Omental fat pad (tissue), 4 donors: Measurements from ENCODE around the gene GAS5. TPM values are rescaled to one million over a fixed set of nuclear protein-coding genes. Genes with fewer than 3 reads are reported as not detected.

Source experiments
- ATAC-seq: fragments of 150-250 bp; one replicate; pipeline ENCODE4 v1.9.1; 2016; ENCODE audit warnings: mild to moderate bottlenecking, moderate library complexity; ENCODE audit not compliant: low FRiP score
- DNase-seq: peaks from one replicate; pipeline ENCODE4 v3.0.0-alpha.2; 2019; ENCODE audit warnings: low spot score
- CTCF ChIP-seq, 3 donors: fragments of 450-650 bp; IDR thresholded peaks; one replicate each; pipeline ENCODE4 v1.5.1; 2016 to 2017; ENCODE audit warnings: antibody characterized with exemption in 3 of 3, mild to moderate bottlenecking in 3 of 3, moderate library complexity in 2 of 3
- total RNA-seq, 4 donors: library from RNA; depleted of rRNA; stranded (reverse); fragments of >200 nt; gene quantifications; one replicate each; pipeline ENCODE4 v1.1.0, GENCODE V29; 2016

GAS5 gene
- total RNA-seq, 4 donors from 2014 or later = 312 to 565 (median 443) TPM

GRCh38 chr1:173824315-173825081, 43.3 kb downstream of the GAS5 start, which contains the start of the genes CENPL and DARS2:
Gene CENPL (minus strand): TSS chr1:173824883. CDS start chr1:173811299, 13,584 bp downstream.
Gene DARS2 (plus strand): TSS chr1:173824673. CDS start chr1:173825230, 557 bp downstream.
- TF ChIP-seq CTCF (IDR thresholded peaks at IDR 0.05) = no peak
- DNase-seq (peak; percentile 77), ATAC-seq (peak; percentile 99)

DNA sequence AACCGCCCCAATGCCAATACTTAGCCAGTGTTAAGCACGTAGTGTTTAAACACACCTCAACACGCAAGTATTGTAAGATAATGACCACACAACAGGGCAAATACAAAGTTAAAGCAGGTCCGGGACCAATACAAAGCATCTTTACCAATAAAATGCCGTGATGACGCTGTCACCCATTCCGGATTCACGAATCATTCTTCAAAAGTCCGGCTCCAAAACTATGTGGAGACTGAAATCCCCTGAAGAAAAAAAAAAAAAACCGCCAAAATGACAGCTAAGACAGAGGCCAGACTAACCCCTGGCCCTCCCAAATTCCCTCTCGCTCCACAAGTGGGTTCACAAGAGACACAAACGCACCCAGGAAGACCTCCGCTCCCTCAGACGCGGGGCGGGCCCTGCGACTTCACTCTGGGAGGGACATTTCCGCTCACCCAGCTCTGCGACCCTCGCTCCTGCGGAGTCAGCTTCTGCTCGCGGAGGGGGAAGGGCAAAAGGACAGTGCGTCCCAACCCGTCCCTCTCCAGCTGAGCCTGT, 43.9 kb downstream of the GAS5 start:
- DNase-seq (no peak), ATAC-seq (no peak)
- TF ChIP-seq CTCF (IDR thresholded peaks at IDR 0.05) = no peak

- ATAC-seq (no peak), DNase-seq (no peak)
- TF ChIP-seq CTCF (IDR thresholded peaks at IDR 0.05) = no peak
These were observed 46.1 kb downstream of the GAS5 start for GRCh38 chr1:173821680-173822079.

- no peak for ATAC-seq
- no peak for DNase-seq
- TF ChIP-seq CTCF (IDR thresholded peaks at IDR 0.05) = no peak
These were observed 49.3 kb downstream of the GAS5 start for GRCh38 chr1:173818459-173818858.

Other genes with a start within 250 kb of the GAS5 start
- not detected for gene TEX50, start 232.7 kb downstream of the GAS5 start, total RNA-seq
- under 1 TPM in 1 of 4 donors, not detected in 3; 0.38 TPM for gene ANKRD45, start 198.1 kb downstream of the GAS5 start, total RNA-seq
- 10 to 100 TPM; 25.8 to 38.9 (median 30.7) TPM for gene KLHL20, start 153.0 kb downstream of the GAS5 start, total RNA-seq
- gene DARS2, start 43.3 kb downstream of the GAS5 start, total RNA-seq = 10 to 100 TPM in 2 of 4 donors, 1 to 10 TPM in 2; 9.5 to 16.9 (median 12.1) TPM
- 1 to 10 TPM; 2.6 to 6.9 (median 5.8) TPM for gene CENPL, start 43.1 kb downstream of the GAS5 start, total RNA-seq
- 10 to 100 TPM in 2 of 4 donors, 1 to 10 TPM in 2; 5.5 to 16.1 (median 12.1) TPM for gene ZBTB37, start 391 bp upstream of the GAS5 start, total RNA-seq
- under 1 TPM in 1 of 4 donors, not detected in 3; 0.63 TPM for gene SERPINC1, start 49.3 kb upstream of the GAS5 start, total RNA-seq
- gene RC3H1, start 154.4 kb upstream of the GAS5 start, total RNA-seq = 10 to 100 TPM; 27.6 to 41.6 (median 40.2) TPM